HG02763 (cell line): ENCODE results near the gene SPRY4.
"Not testable (repeated sequence)": the region's sequence is repeated elsewhere in the genome, so short reads cannot be mapped to it uniquely, and the experiment has no call there.

Source experiments
- ATAC-seq: cut with Tn5 transposase; IDR thresholded peaks from one replicate; pipeline ENCODE4 v1.9.1; 2021; ENCODE audit warnings: mild to moderate bottlenecking, moderate library complexity; ENCODE audit not compliant: unreplicated experiment

SPRY4 gene

GRCh38 chr5:142295960-142296860 is 28.6 kb downstream of the SPRY4 start:
- ATAC-seq: no peak

- no peak for ATAC-seq
Measured at GRCh38 chr5:142295084-142295758, 29.6 kb downstream of the SPRY4 start.

GRCh38 chr5:142293486-142293885 is 31.3 kb downstream of the SPRY4 start:
- no peak for ATAC-seq

GRCh38 chr5:142292808-142293207 is 32.0 kb downstream of the SPRY4 start:
- ATAC-seq: no peak

DNA sequence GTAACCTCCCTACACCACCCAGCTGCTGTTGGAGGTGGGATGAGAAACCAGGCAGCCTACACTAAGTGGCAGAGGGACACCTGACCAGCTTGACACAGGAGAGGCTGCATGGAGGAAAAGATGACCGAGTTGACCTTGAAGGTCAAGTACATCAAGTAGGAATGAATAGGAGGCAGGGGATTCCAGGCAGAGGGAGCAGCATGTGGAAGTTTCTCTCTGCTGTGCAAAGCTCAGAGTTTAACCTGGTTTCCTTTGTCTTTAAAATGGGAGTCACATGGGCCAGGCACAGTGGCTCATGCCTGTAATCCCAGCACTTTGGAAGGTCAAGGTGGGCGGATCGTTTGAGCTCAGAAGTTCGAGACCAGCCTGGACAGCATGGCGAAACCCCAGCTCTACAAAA is 32.6 kb downstream of the SPRY4 start:
- ATAC-seq: no peak

GRCh38 chr5:142290577-142291299 is 34.1 kb downstream of the SPRY4 start:
- ATAC-seq: no peak

- ATAC-seq: no peak
Measured at GRCh38 chr5:142289708-142290576, 34.9 kb downstream of the SPRY4 start.

DNA sequence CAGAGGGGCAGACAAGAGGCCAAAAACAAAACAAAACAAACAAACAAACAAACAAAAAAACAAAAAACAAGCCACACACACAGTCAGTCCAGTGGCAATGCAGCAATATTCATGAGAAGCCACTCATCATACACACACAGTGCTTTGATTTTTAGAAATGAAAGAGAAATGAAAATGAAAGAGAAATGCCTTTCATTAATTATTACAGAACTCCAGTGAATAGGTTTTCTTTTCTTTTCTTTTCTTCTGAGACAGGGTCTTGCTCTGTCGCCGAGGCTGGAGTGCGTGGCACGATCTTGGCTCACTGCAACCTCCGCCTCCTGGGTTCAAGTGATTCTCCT is 36.9 kb downstream of the SPRY4 start:
- ATAC-seq: peak; percentile 55

GRCh38 chr5:142287096-142287972 is 37.5 kb downstream of the SPRY4 start:
- peak; percentile 46 for ATAC-seq

DNA sequence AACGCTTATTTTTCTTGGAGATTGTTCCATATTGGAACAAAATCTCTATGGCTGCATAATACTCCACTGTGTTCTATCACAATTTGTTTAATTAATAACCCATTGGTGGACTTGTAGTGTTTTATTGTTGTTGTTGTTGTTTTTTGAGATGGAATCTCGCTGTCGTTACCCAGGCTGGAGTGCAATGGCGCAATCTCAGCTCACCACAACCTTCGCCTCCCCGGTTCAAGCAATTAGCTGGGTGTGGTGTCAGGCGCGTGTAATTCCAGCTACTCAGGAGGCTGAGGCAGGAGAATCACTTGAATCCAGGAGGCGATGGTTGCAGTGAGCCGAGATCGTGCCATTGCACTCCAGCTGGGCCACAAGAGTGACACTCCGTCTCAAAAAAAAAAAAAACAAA is 38.7 kb downstream of the SPRY4 start:
- ATAC-seq: no peak

- no peak for ATAC-seq
Measured at GRCh38 chr5:142283304-142283703, 41.5 kb downstream of the SPRY4 start.

DNA sequence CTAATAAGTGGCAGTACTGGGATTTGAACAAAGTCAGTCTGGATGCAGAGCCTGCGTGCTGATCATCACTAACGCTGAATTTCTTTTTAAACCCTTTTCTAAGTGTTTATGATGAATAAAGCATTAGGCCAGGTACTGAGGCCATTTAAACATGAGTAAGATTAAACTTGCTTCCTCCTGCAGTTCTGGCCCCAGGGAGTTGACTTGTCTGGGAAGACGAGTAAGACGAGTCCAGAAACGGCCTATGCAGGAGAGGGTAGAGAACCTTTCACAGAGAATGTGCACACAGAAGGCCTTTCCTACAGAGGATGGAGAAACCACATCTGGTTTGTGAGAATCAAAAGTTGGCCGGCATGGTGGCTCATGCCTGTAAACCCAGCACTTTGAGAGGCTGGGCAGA is 42.9 kb downstream of the SPRY4 start:
- ATAC-seq: no peak

- ATAC-seq: no peak
Measured at GRCh38 chr5:142281008-142281367, 43.8 kb downstream of the SPRY4 start.

GRCh38 chr5:142280066-142281007 is 44.5 kb downstream of the SPRY4 start:
- no peak for ATAC-seq

DNA sequence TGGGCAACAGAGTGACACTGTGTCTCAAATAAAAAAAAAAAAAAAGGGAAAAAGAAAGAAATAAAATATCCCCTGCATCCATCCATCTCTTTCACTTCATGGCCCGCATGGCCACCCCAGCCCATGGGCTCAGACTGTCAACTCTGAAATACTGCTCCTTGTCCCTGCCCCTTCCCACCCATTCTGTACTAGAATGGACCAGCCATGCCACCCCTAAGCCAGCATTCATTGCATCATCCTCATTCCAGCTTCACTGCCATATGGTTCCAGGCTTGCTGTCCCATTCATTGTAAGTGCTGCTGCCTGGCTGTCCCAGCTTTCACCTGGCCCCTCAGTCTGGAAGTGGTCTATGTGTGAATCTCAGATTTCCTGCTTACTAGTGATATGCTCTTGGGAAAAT is 46.2 kb downstream of the SPRY4 start:
- ATAC-seq: no peak

DNA sequence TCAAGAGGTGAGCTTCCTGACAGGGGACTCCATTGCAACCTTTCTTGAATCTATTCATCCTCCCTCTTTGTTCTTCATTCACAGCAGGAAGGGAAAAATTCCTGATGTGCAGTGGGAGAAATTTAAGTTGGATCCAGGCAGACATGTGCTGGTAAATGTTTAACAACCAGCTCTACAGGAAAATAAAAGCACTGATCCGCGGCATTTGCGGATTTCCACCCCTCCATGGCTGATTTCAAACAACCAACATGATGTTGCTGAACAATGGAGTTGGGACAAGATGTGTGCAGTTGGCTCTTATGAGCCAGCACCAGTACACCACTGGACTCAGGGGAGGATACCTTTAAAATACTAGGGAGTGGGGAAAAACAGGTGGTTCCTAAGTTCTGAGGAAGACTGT is 47.0 kb downstream of the SPRY4 start:
- no peak for ATAC-seq

DNA sequence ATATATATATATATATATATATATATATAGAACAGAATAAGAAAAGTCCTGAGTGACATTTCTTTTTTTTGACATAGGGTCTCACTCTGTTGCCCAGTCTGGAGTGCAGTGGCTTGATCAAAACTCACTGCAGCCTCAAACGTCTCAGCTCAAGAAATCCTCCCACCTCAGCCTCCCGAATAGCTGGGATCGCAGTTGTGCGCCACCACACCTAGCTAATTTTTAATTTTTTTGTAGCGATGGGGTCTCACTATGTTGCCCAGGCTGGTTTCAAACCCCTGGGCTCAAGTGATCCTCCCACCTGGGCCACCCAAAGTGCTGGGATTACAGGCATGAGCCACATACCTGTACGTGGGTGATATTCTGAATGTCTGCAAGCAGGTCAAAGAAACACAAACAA is 48.3 kb downstream of the SPRY4 start:
- ATAC-seq: no peak

GRCh38 chr5:142275496-142275895 is 49.3 kb downstream of the SPRY4 start:
- no peak for ATAC-seq

DNA sequence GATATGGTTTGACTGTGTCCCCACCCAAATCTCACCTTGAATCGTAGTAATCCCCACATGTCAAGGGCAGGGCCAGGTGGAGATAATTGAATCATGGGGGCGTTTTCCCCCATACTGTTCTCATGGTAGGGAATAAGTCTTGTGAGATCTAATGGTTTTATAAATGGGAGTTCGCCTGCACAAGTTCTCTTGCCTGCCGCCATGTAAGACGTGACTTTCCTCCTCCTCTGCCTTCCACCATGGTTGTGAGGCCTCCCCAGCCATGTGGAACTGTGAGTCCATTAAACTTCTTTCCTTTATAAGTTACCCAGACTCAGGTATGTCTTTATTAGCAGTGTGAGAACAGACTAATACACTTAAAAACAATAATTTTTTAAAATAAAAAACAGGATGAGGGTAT is 52.2 kb downstream of the SPRY4 start:
- ATAC-seq: not testable (repeated sequence)
